K562 (cell line): Measurements from ENCODE around the gene LRIT1. TPM values are rescaled to one million over a fixed set of nuclear protein-coding genes. Genes with fewer than 3 reads are reported as not detected.
A peak's percentile ranks its signal among the peaks of the same experiment; 100 is the strongest.

Experiments used
- ATF1 ChIP-seq, 2 experiments: fragments of 450-650 bp in 1 of 2; IDR thresholded peaks; 2 replicates each; pipeline ENCODE4 v1.6.1; 2016; ENCODE audit warnings: missing compliant biosample characterization in 1 of 2, missing genetic modification characterization in 1 of 2
- CC2D1A ChIP-seq: fragments of 450-650 bp; IDR thresholded peaks from 2 replicates; pipeline ENCODE4 v1.6.1; 2017; ENCODE audit warnings: mild to moderate bottlenecking
- CTBP1 ChIP-seq: fragments of 450-650 bp; IDR thresholded peaks from 2 replicates; pipeline ENCODE4 v1.6.1; 2016; ENCODE audit warnings: borderline replicate concordance
- CTCF ChIP-seq, 3 experiments: IDR thresholded peaks in 2 of 3; conservative IDR thresholded peaks in 1 of 3; 2 replicates each; pipeline ENCODE4 v1.5.1; 2011 to 2012; ENCODE audit warnings: low read length in 3 of 3, mild to moderate bottlenecking in 3 of 3, control low read depth in 2 of 3, improper control_type of control experiment in 1 of 3, inconsistent platforms in 1 of 3, low read depth in 1 of 3, mixed read lengths in 1 of 3, moderate library complexity in 1 of 3; ENCODE audit not compliant: insufficient read depth in 2 of 3
- HDAC8 ChIP-seq: fragments of 450-650 bp; IDR thresholded peaks from 2 replicates; pipeline ENCODE4 v1.6.1; 2016; ENCODE audit warnings: mild to moderate bottlenecking, missing genetic modification characterization, moderate library complexity, missing compliant biosample characterization
- MAFK ChIP-seq: IDR thresholded peaks from 2 replicates; pipeline ENCODE4 v1.6.1; 2011; ENCODE audit warnings: low read length, improper control_type of control experiment
- MXD1 ChIP-seq: fragments of 250-450 bp; sonication (Bioruptor Pico); IDR thresholded peaks from 2 replicates; pipeline ENCODE4 v1.8.0; 2021; ENCODE audit warnings: borderline replicate concordance, mild to moderate bottlenecking, moderate library complexity; ENCODE audit not compliant: poor library complexity, severe bottlenecking
- NR2F6 ChIP-seq: fragments of 450-650 bp; formaldehyde crosslinking; IDR thresholded peaks from 2 replicates; pipeline ENCODE4 v1.4.0; 2020; ENCODE audit warnings: mild to moderate bottlenecking
- OTX1 ChIP-seq: fragments of 450-650 bp; formaldehyde crosslinking; IDR thresholded peaks from 2 replicates; pipeline ENCODE4 v1.4.0; 2022; ENCODE audit warnings: mild to moderate bottlenecking
- POU5F1 ChIP-seq: fragments of 150-350 bp; IDR thresholded peaks from 2 replicates; pipeline ENCODE4 v1.6.1; 2014; ENCODE audit warnings: borderline replicate concordance, low read length, low read depth, mild to moderate bottlenecking; ENCODE audit not compliant: partially characterized antibody
- RAD21 ChIP-seq, 2 experiments: fragments of 250-450 bp in 1 of 2; fragments of 450-650 bp in 1 of 2; sonication (Bioruptor Pico) in 1 of 2; formaldehyde crosslinking in 1 of 2; IDR thresholded peaks in 1 of 2; conservative IDR thresholded peaks in 1 of 2; 2 replicates each; pipeline versions ENCODE4 v1.4.0 to v1.8.0; 2020 to 2022; ENCODE audit warnings: mild to moderate bottlenecking in 2 of 2, moderate library complexity in 1 of 2
- SAFB2 ChIP-seq: fragments of 200-400 bp; formaldehyde crosslinking; IDR thresholded peaks from 2 replicates; pipeline ENCODE4 v1.6.1; 2018; ENCODE audit warnings: borderline replicate concordance, low read length, low read depth, moderate library complexity; ENCODE audit not compliant: severe bottlenecking
- SLC30A9 ChIP-seq: fragments of 250-450 bp; sonication (Bioruptor Pico); IDR thresholded peaks from 2 replicates; pipeline ENCODE4 v1.8.0; 2022; ENCODE audit warnings: mild to moderate bottlenecking, moderate library complexity
- SRSF3 ChIP-seq: fragments of 200-400 bp; formaldehyde crosslinking; IDR thresholded peaks from 2 replicates; pipeline ENCODE4 v1.6.1; 2016; ENCODE audit warnings: mild to moderate bottlenecking, low read length, moderate library complexity; ENCODE audit not compliant: insufficient read depth
- ZBED1 ChIP-seq: IDR thresholded peaks from 2 replicates; pipeline ENCODE4 v1.6.1; 2014
- ZNF184 ChIP-seq: sonication (generic); formaldehyde crosslinking; IDR thresholded peaks from 2 replicates; pipeline ENCODE4 v1.5.0; 2020; ENCODE audit warnings: missing genetic modification reagents
- ZNF347 ChIP-seq: fragments of 450-650 bp; formaldehyde crosslinking; IDR thresholded peaks from 2 replicates; pipeline ENCODE4 v1.4.0; 2020; ENCODE audit warnings: low read depth, mild to moderate bottlenecking, moderate library complexity
- ZNF354B ChIP-seq: fragments of 250-450 bp; sonication (Bioruptor Pico); IDR thresholded peaks from 2 replicates; pipeline ENCODE4 v1.4.0; 2020
- polyA plus RNA-seq, 8 experiments: library from polyadenylated mRNA; depleted of rRNA in 4 of 8; stranded (reverse) in 5 of 8; unstranded in 3 of 8; fragments of >200 nt; fragmentation: Nextera tagmentation in 2 of 8; fragmentation: Illumina TruSeq in 1 of 8; extraction: Ambion mirVana in 2 of 8; extraction: Trizol in 1 of 8; gene quantifications; 2 replicates each; pipeline versions ENCODE4 v1.2.1 to v1.2.3, GENCODE V29; 2011 to 2014; ENCODE audit warnings: inconsistent platforms in 1 of 8, missing spikeins in 1 of 8
- total RNA-seq, 7 experiments: library from RNA; depleted of rRNA in 6 of 7; stranded (reverse); fragments of >200 nt in 6 of 7; fragmentation: Illumina TruSeq in 2 of 7; extraction: Trizol in 2 of 7; gene quantifications; 2 replicates each; pipeline versions ENCODE4 v1.2.1 to v1.2.3, GENCODE V29; 2011 to 2021; ENCODE audit warnings: low replicate concordance in 1 of 7
- TF ChIP-seq, protein P1 (sequence below): fragments of 450-650 bp; formaldehyde crosslinking; IDR thresholded peaks from 2 replicates; pipeline ENCODE4 v1.4.0; 2022; ENCODE audit warnings: mild to moderate bottlenecking, moderate library complexity
- TF ChIP-seq, protein P2 (sequence below): fragments of 450-650 bp; IDR thresholded peaks from 2 replicates; pipeline ENCODE4 v1.6.1; 2018; ENCODE audit not compliant: partially characterized antibody
- TF ChIP-seq, protein P3 (sequence below): sonication (generic); formaldehyde crosslinking; IDR thresholded peaks from 2 replicates; pipeline ENCODE4 v1.8.0; 2022; ENCODE audit warnings: missing genetic modification reagents, mild to moderate bottlenecking, borderline replicate concordance

LRIT1 gene
- total and polyA plus RNA-seq, 9 of the 15 experiments (the other 6 are each of a cell fraction or from before 2014, with no cell fraction given): not detected

DNA sequence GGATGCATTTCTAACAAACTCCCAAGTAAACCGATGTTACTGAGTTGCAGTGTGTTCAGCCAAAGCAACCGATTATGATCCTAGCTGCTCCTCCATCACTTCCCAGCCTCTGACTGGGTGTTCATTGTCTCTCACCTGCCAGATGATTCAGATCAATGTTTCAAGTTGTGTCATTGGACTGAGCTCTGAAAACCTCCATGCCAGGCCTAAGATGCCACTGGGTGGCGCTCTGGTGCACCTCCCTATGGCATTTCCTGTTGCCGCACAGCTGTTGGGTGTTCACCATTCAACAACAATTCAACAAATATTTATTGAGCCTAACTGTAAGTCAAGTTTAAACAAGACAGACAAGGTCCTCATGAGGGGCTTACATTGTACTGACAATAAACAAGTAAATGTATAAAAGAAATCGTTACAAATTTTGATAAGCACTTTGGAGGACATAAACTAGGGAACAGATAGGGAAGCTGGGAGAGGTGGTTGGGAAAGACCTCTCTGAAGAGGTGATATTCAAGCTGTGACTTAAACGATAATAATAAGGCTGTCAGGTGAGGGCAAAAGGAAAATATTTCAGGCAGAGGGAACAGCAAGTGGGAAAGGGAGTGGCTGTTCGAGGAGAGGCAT is 26.3 kb upstream of the LRIT1 start (continued):
- TF ChIP-seq ZNF347 (CRISPR knock-in tag): no peak
- no peak for TF ChIP-seq ZNF184
- no peak for TF ChIP-seq OTX1 (CRISPR knock-in tag)
- 0 out of 2 replicates have a peak, but pooled peaks have one; percentile 32 for TF ChIP-seq CC2D1A
- no peak for TF ChIP-seq HDAC8 (tag)
- no peak for TF ChIP-seq SRSF3
- TF ChIP-seq ZBED1: no peak
- no peak for TF ChIP-seq ATF1 (CRISPR knock-in tag; IDR thresholded peaks at IDR 0.05)
- no peak for TF ChIP-seq ATF1 (tag; IDR thresholded peaks at IDR 0.05)
- no peak for TF ChIP-seq POU5F1
- TF ChIP-seq, protein P1, sequence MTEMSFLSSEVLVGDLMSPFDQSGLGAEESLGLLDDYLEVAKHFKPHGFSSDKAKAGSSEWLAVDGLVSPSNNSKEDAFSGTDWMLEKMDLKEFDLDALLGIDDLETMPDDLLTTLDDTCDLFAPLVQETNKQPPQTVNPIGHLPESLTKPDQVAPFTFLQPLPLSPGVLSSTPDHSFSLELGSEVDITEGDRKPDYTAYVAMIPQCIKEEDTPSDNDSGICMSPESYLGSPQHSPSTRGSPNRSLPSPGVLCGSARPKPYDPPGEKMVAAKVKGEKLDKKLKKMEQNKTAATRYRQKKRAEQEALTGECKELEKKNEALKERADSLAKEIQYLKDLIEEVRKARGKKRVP (CRISPR knock-in tag): no peak
- peak; percentile 72 to 92 for TF ChIP-seq RAD21 (CRISPR knock-in tag; conservative IDR thresholded peaks at IDR 0.05 in 1 of 2, IDR thresholded peaks at IDR 0.05 in 1 of 2)
- TF ChIP-seq NR2F6 (CRISPR knock-in tag): no peak
- no peak for TF ChIP-seq SAFB2
- no peak for TF ChIP-seq ZNF354B (CRISPR knock-in tag)
- peak; percentile 25; the same call in 1 of the 2 replicates for TF ChIP-seq CTBP1
- no peak for TF ChIP-seq MAFK
- TF ChIP-seq, protein P2, sequence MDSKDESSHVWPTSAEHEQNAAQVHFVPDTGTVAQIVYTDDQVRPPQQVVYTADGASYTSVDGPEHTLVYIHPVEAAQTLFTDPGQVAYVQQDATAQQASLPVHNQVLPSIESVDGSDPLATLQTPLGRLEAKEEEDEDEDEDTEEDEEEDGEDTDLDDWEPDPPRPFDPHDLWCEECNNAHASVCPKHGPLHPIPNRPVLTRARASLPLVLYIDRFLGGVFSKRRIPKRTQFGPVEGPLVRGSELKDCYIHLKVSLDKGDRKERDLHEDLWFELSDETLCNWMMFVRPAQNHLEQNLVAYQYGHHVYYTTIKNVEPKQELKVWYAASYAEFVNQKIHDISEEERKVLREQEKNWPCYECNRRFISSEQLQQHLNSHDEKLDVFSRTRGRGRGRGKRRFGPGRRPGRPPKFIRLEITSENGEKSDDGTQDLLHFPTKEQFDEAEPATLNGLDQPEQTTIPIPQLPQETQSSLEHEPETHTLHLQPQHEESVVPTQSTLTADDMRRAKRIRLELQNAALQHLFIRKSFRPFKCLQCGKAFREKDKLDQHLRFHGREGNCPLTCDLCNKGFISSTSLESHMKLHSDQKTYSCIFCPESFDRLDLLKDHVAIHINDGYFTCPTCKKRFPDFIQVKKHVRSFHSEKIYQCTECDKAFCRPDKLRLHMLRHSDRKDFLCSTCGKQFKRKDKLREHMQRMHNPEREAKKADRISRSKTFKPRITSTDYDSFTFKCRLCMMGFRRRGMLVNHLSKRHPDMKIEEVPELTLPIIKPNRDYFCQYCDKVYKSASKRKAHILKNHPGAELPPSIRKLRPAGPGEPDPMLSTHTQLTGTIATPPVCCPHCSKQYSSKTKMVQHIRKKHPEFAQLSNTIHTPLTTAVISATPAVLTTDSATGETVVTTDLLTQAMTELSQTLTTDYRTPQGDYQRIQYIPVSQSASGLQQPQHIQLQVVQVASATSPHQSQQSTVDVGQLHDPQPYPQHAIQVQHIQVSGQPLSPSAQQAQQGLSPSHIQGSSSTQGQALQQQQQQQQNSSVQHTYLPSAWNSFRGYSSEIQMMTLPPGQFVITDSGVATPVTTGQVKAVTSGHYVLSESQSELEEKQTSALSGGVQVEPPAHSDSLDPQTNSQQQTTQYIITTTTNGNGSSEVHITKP: no peak
- TF ChIP-seq CTCF (IDR thresholded peaks at IDR 0.05 in 2 of 3, conservative IDR thresholded peaks at IDR 0.05 in 1 of 3; ENCODE audit: insufficient read depth in 2 of 3, low read depth in 1 of 3, low read length in 3 of 3): peak; percentile 80 to 93 (median 92)
- no peak for TF ChIP-seq SLC30A9 (CRISPR knock-in tag)
- TF ChIP-seq, protein P3, sequence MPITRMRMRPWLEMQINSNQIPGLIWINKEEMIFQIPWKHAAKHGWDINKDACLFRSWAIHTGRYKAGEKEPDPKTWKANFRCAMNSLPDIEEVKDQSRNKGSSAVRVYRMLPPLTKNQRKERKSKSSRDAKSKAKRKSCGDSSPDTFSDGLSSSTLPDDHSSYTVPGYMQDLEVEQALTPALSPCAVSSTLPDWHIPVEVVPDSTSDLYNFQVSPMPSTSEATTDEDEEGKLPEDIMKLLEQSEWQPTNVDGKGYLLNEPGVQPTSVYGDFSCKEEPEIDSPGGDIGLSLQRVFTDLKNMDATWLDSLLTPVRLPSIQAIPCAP (CRISPR knock-in tag): no peak
- TF ChIP-seq MXD1 (CRISPR knock-in tag): no peak
